ENCODE data around the gene BMP6.

- TF ChIP-seq CTCF (conservative IDR thresholded peaks at IDR 0.05; ENCODE audit: low read depth, low read length), result no peak
- no peak for TF ChIP-seq EZH2phosphoT487 (IDR thresholded peaks at IDR 0.05; ENCODE audit: borderline replicate concordance, low read length)
- TF ChIP-seq EZH2 (IDR thresholded peaks at IDR 0.05; ENCODE audit: low read length, unreplicated experiment), result no peak
Observed at GRCh38 chr6:7893342-7893741, 167.4 kb downstream of the BMP6 start.

Measured in PC-3 (cell line).